ENCODE data around the gene GTF2A1.

GTF2A1 gene

GRCh38 chr14:81172881-81173280 is 47.9 kb downstream of the GTF2A1 start:
- DNase-seq: no peak

DNA sequence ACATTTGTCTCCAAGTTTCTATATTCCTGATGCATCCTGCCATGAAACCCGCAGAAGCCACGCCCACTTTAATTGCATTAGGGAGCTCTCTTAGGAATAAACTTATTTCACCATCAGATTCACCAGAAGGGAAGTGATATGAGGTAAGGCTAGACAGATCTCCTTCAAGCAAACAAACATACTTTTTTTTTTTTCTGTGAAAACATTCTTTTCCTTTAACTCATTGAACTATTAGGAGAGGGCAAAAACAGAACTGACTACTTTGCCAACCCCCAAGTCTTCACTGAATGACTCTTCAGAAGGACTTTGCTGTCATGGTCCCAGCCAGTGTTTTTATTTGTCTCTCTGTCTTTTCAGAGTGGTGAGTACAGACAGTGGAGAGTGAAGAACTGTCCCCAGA is 48.4 kb downstream of the GTF2A1 start:
- DNase-seq: no peak

GRCh38 chr14:81170829-81171195 is 49.9 kb downstream of the GTF2A1 start:
- no peak for DNase-seq

- peak; percentile 85 for DNase-seq
Observed at GRCh38 chr14:81170104-81170828, 50.5 kb downstream of the GTF2A1 start.

DNA sequence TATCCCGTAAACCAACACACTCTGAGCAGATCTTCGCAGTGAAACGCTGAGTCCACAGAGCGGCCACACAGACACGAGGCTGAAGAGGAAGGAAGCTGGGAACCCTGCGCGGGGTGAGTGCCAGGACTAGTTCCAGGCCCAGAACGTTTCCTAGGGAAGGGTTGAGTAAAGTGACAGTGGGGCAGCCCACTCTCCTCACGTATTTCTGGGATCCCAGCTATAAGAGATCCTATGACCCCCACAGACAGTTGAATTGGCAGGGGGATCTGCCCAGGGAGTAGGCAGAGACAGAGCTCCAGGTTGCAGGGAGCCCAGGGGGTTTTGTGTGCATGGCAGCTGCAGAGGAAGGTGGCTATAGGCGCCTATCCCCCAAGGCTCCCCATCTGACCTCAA is 51.1 kb downstream of the GTF2A1 start:
- no peak for DNase-seq

- no peak for DNase-seq
Observed at GRCh38 chr14:81169267-81169666, 51.5 kb downstream of the GTF2A1 start.

- DNase-seq: no peak
Observed at GRCh38 chr14:81166121-81166520, 54.6 kb downstream of the GTF2A1 start.

- DNase-seq: no peak
Observed at GRCh38 chr14:81165188-81165587, 55.6 kb downstream of the GTF2A1 start.

- DNase-seq: peak; percentile 5
Observed at GRCh38 chr14:81164167-81164774, 56.5 kb downstream of the GTF2A1 start.

- no peak for DNase-seq
Observed at GRCh38 chr14:81162941-81163340, 57.8 kb downstream of the GTF2A1 start.

DNA sequence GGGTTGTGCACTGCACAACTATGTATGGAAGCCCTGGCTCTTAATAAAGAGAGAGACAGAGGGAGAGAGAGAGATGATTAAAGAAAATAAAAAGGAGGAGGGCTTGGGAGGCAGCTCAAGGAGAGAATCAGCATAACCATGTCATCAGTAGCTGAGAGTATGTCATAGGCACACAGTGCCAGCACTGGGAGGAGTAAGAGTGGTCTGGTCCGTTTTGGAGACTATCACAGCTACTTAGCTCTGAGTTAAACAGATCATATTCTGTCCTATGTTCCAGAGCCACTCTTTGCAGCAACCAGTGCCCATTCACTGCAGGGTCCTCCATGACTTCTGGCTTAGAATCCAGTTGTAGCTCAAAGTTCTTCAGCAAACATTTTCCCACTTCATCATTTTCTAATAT is 59.0 kb downstream of the GTF2A1 start:
- DNase-seq: no peak

DNA sequence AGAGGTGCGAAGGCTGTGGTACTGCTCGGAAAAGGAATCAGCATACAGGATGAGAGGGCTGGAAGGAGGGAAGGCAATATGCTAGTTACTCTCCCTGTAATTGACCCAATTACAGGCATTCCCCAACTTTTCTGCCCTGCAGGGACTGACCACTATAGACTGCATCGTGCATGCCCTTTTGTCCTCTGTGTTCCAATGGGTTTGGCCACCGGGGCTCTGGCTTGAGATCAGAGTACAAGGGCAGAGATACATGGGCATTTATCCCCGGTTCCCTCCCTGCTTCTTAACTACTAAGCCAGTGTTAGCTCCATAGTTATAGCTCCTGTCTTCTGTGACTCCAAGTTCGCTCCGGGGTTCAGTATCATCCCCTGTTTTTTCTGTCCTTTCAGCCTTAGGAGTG is 59.7 kb downstream of the GTF2A1 start:
- no peak for DNase-seq

DNA sequence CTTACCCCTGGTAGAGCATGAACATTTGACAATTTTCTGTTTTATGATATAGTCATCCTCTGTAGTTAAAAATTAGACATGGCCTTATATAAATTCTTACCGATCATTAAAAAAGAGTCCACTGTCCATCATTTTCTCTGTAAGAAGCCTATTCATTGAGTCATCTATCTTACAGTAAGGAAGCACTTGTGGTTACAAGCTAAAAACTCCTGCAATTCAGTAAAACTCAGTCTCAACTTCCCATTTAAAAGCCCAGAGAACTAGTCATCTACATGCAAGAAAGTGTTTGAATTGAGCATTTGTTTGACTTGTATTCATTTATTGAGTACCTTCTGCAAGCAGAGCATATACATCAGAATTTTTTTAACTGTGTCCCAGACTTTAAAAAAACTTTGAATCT is 63.3 kb downstream of the GTF2A1 start:
- no peak for DNase-seq

DNA sequence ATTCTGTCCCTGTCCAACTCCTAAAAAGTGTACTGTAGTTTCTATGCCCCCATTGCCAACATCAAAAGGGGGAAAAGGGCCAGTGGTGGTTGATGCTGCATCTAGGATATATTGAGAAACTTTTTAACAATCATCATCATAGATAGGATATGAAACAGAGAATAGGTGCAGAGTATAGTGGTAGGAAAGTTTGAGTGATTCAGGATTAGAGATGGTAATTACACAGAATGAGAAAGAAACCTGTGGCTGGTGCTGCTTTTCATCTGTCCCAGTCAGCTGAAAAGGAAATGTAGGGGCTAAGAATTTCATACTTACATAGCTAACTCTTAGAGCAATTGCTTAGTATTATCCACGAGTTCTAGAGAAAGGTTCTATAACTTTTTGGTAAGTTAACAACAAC is 67.6 kb downstream of the GTF2A1 start:
- no peak for DNase-seq

GRCh38 chr14:81148635-81149034 is 72.1 kb downstream of the GTF2A1 start:
- DNase-seq: no peak

DNA sequence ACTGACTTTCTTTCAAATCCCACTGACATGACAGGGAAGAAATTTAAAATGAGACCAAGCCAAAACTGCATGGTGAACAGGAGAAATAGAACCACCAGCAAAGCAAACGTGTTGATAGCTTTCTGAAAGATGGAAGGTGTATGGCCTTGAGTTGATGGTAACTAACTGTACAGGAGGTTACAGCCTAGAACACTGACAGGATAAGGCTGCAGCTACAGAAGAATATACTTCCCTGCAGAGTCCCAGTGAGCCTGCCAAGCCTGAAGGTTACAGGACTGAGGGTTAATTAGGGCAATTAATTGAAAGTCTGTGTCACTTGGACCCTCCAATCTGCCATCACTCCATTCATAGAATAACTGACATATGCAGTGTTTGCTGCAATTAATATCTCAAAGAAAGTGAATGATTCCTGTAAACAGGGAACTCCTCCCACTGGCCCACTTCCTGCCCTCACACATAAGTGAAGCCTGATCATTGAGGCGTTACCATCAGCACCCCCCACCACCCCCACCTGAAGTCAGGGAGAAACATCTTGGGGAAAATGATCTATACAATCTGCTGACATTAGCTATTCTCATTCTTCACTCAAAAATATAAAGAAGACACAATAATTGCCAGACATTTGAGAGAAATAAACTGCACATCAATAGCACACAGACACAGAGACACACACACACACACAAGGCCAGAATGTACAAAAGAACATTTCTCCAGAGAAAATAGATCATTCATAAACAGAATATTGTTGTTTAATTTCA is 73.4 kb downstream of the GTF2A1 start:
- no peak for DNase-seq

GRCh38 chr14:81144824-81145603 is 75.7 kb downstream of the GTF2A1 start:
- no peak for DNase-seq

DNA sequence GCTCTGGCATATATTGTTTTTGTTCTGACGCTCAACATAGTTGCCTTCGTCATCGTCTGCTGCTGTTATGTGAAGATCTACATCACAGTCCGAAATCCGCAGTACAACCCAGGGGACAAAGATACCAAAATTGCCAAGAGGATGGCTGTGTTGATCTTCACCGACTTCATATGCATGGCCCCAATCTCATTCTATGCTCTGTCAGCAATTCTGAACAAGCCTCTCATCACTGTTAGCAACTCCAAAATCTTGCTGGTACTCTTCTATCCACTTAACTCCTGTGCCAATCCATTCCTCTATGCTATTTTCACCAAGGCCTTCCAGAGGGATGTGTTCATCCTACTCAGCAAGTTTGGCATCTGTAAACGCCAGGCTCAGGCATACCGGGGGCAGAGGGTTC is 77.0 kb downstream of the GTF2A1 start:
- no peak for DNase-seq

GRCh38 chr14:81141426-81141825 is 79.3 kb downstream of the GTF2A1 start:
- DNase-seq: no peak

DNA sequence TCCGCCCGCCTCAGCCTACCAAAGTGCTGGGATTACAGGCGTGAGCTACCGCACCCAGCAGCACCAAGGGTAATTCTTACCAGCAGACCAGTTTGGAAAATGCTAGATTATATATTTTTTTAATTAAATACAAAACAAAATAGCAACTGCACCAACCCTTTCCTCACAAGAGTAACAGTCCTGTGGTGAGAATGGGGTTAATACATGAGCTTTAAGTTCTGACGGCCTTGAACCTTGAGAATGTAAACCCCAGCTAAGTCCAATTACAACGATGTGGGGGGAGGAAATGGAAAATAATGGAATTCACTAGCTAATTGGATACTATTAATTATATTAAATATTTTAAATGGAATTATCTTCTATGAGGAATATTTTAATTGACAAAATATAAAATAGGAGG is 82.3 kb downstream of the GTF2A1 start:
- no peak for DNase-seq

- DNase-seq: no peak
Observed at GRCh38 chr14:81137316-81137715, 83.4 kb downstream of the GTF2A1 start.

DNA sequence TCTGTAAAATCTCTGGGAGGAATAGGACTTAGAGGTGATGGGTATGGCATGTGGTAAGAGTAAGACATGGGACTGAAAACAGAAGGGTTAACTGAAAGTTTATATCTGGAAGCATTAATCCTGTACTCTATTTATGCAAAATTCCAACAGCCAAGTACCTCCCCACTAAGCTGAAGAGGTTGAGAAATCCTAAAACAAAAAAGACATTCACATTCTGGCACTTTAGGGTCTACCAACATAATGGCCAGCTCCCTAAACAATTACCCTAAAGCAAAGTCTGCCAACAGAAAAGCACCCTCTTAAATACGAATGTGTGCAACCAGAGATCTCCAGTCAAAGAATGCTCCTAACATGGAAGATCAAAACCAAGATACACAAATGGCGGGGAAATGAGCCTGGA is 87.4 kb downstream of the GTF2A1 start:
- no peak for DNase-seq

DNA sequence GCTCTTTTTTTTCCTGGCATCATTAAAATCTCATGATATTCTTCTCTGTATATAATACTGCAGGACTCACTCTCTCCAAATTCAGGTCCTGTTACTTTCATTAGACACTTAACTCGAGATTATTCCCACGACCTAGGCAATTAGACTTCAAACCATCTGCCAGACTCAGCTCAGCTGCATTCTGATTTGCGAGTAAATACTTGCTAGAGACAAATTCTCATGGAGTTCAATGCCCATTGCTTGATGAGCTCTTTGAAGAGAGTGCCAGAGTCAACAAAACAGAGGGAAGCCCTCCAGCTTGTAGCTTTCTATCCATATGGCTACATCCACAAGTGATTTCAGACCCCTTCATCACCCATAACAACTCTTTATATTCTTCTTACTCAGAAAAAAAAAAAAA is 88.3 kb downstream of the GTF2A1 start:
- DNase-seq: no peak

DNA sequence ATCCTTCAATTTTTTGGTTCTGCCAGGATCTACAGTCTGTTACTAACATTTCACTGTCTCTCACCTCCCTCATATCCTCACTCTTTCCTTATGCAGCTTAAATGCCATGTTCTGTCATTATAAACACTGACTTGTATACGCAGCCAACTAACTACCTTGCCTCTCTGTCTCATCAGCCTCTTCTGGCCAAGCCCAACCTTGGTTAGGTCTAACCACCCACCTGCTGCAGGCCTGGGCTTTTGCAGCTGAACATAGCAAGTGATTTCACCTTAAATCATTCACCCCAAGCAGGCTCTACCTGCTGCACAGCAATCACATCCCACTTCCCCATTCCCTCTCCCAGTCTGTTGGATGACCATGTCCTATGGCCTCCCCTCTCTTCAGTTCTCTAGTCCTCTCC is 91.5 kb downstream of the GTF2A1 start:
- DNase-seq: no peak

Measured in activated effector memory CD4-positive, alpha-beta T cell treated with Interleukin-2 at 50 U/mL for 16 hours (primary cell).